ENCODE data around the gene KCNG1.

Gene KCNG1

DNA sequence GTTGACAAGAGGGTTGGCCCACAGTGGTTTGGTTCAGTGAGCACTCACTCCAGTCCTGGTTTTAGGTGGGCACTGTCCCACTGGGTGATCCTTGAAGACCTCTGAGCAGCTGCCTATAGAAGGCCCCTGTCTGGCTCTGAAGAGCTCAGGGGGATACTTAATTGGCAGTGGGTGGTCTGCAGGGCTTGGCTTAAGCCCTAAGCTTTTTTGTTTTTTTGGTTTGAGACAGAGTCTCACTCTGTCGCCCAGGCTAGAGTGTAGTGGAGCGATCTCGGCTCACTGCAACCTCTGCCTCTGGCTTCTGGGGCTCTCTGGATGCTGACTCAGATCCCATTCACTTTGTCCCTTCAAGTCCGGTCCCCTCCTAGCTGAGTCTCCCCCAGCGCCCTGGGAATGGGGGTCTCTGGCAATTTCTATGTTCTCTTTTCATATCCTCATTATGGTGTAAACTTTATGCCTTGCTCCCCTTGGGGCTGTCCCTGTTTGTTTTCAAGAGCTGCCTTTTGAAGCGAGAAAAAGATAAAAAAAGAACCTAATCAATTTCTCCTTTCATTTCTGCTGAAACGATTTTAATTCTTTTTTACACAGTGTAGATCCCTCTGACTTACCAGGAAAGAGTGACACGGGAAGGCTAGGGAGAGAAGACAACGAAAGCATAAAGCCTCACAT lies 12.2 kb upstream of the KCNG1 start:
- no peak for DNase-seq

DNA sequence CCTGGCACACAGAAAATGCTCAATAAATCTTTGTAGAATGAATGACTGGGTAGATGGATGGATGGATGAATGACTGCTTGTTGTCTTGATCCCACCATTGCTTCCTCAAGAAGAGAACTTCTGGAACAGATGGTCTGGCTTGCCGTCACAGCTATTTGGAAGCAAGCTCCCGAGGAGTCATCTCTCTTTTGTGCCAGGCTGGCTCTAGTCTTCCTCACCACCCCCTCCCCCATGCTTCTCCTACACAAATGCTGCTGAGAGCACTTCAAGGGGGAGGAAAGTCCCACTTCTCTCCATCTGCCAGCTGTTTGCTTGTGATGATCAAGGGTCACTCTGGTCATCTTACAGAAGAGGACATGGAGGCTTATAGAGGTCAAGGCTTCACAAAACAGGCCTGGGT lies 11.6 kb upstream of the KCNG1 start:
- no peak for DNase-seq

DNA sequence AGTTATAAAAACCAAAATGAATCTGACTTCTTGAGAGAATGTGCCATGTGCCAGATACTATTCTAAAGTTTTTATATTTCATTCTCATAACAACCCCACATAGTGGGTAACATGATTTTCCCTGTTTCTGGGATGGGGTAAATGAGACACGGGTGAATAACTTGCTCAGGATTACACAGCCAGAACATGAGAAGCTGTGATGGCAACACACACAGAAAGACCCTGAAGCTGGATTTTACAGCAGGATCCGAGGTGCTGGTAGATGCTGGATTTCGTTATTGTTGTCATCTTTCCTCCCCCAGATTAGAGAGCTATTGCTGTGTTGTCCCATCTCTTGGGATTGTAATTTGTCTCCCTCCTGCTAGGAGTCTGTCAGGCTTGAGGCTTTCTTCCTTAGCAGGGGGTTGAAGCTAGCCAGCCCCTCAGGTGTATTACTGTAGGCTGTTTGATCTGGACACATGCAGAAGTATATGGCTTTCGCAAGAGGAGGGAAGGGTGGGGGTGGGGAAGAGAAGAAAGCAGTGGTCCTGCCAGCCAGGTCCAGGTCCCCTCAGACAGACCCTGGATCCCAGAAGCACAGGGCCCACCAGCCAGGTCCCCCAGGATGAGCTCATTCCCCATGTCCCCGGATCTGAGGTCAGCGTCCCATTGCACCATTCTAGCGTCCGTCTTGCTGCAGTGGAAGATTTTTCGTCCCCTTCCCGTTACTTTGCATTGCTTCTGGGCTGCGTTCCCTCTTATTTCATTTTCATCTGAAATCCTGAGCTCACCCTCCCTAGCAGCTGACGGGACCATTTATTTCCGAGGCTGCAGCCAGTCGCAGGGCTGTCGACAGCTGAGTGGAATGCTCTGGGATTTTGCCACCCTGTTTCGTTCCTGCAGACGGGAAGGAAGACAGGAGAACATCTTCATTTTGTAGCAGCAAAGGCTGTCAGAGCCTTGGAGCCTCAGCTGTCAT lies 7.3 kb upstream of the KCNG1 start:
- DNase-seq = no peak

DNA sequence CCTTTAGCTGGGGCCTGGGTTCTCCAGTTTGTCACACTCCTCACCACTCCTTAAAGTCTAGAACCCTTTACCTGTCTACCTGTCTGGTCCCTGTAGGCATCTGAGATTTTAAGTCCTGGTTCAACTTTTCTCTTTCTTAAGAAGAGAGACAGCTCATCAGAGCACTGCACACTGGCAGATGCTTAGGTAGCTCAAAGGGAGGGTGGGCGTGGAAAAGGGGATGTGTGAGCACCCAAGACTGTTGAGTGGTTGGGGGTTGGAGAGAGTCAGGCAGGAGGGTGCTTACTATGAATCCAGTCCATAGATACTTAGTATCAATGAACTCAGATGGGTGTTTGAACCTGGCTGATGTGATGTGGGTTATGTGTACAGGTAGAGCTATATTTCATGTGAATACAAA lies 6.6 kb upstream of the KCNG1 start:
- no peak for DNase-seq

DNA sequence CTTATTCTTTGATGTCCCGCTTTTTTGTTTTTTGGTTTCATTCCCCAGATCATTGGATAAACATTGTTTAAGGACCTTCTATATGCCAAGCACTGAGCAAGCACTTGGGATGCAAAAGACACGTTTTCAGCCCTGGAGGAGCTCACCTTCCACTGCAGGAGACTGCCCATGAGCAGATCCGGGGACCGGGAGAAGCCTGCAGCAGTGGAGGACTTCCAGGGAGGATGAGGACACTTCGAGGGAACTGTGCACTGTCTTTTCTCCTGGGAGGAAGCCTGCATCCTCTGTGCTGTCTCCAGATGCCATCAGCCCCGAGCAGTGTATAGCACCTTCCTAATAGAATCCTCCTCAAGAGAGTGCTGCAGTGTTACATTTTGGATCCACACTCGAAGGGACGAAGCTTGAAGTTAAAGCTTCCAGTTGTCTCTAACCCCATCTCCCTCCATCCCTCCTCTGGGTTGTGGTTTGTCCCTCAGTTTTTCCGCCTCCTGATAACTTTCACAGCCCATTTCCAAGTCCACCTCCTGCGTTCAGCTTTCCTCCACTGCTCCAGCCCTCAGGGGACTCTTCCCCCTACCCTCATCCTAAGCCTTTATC lies 5.8 kb upstream of the KCNG1 start:
- DNase-seq = no peak

DNA sequence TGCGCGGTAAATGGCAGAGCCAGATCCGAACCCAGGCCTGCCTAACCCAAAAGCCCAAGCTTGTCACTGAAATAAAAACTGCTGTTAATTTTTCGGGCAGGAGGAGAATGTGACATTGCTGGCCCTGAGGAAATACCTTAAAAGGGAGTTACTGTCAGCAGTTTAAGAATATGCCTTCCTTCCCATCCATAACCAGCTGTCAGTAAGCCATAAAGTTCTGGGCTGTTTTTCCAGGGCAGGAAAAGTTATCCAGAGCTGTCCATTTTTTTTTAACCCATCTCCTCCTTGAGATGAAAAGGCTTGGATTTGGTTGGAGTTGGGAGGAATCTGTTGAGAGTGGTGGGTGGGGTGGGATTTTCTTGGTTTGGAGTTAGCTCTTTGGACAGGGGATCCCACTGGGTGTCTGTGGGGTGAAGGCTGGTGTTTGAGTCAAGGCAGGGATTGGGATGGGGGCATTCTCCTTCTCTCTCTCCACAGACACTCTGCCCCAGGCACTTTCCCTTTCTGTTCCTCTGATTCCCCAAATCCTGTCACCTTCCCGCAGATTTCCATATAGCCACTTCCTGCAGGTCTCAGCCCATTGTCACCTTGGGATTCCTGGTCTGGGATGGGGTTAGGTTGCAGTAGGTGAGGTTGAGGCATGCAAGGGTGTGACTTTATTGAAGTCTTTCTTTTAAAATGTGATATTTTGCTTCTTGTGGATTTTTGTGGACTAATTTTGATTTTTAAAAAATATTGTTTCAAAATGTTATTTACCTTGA lies 4.3 kb upstream of the KCNG1 start:
- DNase-seq = no peak

DNA sequence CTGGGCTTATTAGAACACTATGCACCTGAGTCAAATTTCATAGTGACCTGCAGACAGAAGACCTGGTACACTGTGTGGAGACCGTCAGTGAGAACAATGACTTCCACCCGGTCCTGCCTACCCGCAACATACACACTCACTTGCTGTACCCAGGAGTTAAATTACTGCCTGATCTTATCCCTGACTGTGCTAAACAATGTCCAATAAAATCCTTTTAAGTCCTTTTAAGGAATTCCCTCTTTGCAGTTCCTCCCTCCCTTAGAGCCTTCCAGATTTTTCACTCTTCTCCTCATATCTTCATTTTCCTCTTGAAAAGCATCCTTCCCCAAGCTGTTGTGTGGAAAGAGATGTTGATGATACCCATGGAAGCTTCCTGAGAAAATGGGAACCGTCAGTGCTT lies 3.4 kb upstream of the KCNG1 start:
- DNase-seq = no peak

DNA sequence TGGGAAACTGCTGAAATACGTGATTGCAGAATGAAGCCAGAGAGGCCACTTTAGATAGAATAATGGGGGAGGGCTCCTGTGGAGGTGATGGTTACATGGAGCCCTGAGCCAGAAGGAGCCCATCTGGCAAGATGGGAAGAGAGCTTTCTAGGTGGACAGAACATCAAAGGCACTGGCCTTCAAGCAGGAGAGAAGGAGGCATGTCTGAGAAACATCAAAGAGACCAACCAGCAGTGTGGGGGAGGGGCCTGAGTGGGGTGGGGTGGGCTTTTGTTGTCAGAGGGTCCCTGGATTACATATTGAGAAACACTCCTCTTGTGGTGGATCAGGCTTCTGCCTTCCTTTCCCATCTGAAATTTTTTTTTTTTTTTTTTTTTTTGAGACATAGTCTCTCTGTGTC lies 1.9 kb upstream of the KCNG1 start:
- DNase-seq = no peak

DNA sequence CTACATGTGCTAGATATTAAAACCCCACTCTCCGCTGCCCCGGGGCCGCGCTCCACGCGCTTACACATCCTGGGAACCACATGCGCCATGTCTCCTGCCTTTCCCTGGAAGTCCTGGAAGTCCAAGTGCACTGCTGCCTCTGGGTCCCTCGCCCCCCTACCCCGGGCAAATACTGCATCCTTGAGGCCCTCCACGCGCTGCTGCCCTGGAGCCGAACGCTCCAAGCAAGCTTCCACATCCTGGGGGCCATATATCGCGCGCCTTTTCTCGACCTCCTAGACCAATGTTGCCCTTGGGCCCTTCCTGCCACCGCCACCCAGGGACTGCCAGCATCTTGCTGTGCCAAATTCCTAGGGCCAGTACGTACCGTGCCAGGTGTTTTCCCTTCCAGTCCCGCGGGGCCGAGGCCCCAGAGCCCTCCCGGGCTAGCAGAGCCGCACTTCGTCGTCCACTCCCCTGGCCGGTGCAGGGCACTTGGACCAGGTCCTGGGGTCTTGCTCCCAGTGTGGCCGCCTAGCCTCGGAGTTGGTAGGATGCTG lies 779 bp upstream of the KCNG1 start:
- DNase-seq = no peak

DNA sequence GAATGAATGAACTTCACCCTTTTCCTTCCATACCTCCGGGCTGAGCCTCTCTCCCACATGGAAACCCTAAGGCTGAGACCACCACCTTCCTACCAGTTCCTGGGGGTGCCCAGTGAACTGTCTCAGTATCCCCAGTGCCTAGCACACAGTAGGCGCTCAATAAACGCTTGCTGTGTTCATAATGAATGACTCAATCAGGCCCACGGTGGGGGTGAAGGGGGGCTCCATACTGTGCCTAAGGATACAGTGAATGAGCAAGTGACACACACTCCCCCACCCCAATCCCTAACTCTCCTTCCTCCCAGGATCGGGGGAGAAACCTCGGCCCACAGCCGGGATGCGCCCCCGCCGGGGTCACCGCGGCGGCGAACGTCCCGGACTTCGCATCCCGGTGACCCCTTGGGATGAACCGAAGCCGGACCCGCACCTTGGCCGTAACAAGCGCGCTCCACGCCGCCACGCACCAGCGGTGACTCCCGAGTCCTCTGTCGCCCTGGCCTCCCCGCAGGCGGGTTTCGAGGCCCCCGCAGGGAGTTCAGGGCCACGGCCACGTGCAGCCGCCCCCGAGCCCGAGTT lies 592 bp downstream of the KCNG1 start:
- DNase-seq = no peak

DNA sequence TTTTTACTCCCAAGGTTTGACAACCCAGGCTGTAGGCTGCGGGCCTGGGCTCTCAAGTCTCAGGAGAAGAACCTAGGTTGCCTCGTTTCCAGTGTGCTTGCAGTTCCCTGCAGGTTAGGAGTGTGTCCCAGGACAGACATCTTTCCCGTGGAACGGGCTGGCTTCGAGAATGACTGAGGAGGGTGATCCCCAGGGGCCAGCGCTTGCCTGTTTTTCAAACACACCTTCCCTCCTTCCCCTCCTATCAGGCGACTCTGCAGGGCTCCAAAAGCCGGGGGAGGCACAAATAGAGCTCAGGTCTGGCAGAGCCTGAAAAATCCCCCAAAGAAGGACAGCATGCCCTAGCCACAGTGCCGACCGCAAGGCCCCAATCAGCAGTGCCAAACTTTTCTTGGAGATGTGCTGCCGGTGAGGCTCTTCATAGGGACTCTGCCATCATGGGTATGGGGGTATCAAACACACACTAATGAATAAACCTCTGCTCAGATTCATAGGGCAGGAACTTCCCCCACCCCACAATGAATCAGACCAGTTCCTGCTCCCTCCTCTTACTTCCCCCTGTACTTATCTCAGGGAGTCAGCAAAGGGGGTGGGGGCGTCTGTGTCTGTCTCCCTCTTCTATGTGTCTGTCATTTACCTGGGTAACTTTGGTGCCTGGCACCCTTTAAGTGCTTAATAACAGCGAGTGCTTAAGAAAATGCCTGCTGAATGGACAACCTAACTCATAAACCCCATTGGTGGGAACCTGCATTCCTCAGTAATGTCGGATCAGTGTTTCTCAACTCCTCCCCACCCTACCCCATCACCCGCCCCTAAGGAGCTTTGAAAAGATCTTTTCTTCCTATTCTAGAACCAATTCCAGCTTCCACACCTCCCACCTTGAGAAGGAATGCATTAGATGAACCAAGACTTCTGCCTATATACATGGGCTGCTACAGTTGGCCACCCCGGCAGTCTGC lies 1.6 kb downstream of the KCNG1 start:
- DNase-seq = no peak

DNA sequence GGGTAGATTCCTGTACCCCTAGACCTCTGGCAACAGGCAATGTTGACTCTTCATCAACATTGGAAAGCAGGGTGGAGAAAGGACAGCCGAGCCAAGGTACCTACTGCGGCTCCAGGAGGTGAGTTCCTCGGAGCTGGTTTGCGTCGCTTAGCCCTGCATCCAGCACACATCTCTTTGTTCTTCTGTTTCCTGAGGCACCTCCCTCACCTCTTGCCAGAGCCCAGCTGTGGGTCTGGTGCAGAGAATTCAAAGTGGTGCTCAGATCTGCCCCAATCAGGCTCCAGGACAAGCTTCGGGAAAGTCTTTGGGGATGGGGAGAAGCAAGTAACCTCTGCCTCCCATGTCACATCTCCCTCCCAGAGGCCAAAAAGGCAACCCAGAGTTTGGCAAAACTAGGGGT lies 2.2 kb downstream of the KCNG1 start:
- DNase-seq = no peak

DNA sequence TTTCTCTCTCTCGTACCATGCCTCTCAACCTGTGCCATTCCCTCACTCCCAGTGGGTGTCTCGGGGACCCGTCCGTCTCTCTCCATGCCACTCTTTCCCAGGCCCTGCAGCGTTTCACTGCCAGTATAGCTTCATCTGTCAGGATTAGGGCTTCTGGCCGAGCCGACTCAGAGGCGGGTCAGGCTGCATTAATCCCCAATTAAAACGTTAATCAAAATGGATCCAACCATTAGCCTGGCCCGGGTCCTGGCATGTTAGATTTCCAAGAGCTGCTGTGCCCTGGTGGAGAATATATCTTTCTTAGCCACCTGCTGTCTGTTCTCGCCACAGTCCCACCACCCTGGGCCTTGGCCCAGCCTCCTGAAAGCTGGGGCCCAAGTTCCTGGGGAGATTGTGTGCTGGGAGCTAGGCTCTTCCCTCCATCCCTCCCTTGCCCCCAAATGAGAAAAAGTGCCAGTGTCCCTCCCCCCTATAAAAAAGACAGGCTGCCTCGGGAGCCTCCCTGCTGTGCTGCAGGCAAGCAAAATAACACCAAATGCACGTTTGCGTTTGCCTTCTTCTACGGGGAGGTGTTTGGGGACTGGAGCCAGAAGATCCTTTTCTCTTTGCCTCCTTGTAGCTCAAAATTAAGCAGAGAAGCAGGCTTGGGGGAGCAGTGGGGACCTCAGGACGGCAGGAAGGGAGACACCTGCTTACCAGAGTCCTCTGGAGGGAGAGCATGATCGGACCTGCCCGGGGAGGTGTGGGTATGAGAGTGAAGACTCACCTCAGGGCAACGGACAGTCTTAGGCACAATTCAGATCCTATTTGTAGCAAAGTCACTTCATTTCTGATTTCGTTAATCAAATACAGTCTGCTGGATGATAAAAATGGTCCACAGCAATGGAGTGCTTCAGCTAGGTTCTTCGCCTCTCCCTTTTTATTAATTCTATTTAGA lies 3.0 kb downstream of the KCNG1 start:
- no peak for DNase-seq

DNA sequence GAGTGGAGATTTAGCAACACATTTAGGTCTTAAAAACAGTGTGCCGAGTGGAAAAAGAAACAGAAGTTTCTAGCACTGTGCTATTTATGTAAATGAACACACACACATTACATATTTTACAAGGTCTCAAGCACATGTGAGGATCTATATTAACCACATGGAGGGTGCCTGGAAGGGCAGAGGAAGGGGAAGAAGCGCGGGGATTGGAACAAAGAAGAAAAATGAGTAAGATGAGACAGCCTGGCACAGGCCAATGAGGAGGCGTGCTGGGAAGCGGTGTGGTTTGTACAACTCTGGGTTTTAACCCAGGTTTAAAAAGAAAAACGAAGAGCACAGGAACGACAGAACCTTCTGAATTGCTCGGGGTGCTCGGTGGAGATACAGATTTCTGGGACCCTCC lies 5.7 kb downstream of the KCNG1 start:
- DNase-seq = no peak

DNA sequence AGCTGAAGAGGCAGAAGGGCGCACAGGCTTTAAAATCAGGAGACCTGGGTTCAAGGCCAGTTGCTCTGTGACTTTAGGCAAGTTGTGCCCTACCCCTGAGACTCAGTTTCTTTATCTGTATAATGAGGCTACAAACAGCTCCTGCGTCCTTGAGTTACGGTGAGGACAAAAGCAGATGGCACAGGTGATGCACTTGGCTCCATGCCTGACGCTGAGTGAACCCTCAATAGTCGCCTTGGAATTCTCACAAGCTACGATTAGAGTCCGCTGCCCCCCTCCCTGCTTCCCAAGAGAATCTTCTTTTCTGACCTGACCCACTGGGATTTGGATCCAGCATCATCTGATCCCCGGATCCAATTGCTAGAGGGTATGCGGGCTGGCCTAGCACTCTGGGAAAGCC lies 6.4 kb downstream of the KCNG1 start:
- DNase-seq = no peak

DNA sequence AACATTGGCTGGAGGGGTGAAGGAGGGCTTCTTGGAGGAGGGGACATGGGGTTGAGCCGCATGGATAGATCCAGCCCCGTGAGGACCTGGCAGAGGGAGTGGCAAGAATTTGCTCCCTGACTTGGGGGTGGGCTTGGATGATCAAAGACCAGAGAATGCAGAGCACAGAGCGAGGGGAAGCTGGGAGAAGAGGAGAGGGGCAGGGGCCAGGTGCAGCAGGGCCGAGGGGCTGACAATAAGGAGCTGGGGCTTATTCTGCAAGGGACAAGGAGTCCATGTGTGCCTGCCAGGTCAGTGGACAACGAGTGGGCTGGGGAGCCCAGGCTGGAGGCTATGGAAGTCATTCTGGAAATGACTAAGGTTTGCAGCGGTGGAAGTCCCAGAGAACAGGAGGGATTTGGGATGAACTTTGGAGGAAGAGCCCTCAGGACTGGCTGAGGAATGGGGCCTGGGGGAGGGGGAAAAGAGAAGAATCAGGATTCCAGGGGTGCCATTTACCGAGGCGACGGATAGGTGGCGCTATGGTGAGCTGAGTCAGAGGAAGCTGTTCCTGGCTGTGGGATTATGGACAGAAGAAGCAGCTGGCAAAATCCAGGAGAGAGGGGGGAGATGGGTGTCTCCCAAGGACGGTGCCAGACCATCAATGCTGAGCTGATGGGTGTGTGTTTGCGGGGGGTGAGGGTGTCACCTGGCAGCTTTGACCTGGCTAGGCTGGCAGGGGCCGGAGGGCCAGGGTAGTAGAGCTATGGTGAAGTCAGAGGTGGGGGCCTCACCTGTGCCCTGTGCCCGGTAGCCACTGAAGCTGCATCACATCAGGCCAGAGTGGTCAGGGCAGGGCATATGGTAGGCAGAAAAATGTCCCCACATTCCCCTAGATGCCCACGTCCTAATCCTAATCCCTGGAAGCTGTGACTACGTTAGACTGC lies 7.8 kb downstream of the KCNG1 start:
- no peak for DNase-seq

DNA sequence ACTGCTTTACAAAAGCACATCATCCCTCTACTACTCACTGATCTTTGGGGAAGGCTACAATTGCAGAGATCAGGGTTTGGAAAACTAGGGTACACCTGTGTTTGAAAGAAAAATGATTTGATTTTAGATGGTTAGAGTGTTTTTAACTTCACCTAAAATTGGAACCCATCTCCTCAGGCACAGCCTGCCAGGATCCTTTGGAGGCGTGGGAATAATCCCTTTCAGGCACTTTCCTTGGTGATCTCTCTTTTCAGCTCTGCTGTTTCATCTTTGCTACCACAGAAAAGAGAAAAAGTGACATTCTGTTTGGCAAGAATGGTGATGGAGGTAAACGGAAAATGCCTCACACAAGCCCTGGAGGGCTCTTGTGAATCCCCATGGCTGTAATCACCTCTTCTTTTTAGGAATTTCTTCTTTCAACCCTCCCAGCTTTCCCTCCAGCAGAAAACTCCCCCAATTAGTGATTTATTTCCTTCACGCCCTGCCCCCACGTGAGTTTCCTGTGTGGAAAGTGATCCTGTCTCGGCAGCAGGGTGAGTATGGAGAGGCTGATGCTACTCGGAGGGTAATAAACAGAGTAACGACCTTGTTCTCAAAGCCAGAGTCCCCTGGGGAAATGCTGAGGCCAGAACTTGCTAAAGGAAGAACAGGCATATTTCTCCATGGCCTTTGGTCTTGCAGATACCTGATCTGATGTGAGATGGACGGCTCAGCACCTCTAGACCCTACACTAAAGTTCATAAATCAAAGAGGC lies 9.2 kb downstream of the KCNG1 start:
- no peak for DNase-seq

DNA sequence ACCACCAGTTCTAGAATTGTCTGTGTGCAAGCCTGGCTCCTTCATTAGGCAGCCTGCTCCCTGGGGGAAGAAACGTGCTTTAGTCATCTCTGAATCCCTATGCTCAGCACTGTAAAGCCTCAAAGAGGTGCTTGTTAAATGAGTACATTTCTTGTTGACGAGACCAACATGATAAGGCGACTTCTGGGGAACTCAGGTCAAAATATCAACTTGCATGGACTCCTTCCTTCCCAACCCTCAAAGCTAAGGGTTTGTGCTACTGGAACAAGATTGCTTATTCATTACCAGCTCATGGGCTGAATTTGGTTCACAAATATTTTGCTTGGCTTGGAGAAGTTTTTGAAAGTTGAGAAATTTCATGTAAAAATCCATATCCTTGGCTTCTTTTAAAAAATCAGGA lies 10.6 kb downstream of the KCNG1 start:
- DNase-seq = no peak
